HG03135 (cell line): ENCODE results near the gene SKOR1.
A peak's percentile ranks its signal among the peaks of the same experiment; 100 is the strongest.

ENCODE experiments used
- ATAC-seq: cut with Tn5 transposase; IDR thresholded peaks from one replicate; pipeline ENCODE4 v1.9.1; 2021; ENCODE audit warnings: mild to moderate bottlenecking, moderate library complexity; ENCODE audit not compliant: unreplicated experiment

Gene SKOR1, protein sequence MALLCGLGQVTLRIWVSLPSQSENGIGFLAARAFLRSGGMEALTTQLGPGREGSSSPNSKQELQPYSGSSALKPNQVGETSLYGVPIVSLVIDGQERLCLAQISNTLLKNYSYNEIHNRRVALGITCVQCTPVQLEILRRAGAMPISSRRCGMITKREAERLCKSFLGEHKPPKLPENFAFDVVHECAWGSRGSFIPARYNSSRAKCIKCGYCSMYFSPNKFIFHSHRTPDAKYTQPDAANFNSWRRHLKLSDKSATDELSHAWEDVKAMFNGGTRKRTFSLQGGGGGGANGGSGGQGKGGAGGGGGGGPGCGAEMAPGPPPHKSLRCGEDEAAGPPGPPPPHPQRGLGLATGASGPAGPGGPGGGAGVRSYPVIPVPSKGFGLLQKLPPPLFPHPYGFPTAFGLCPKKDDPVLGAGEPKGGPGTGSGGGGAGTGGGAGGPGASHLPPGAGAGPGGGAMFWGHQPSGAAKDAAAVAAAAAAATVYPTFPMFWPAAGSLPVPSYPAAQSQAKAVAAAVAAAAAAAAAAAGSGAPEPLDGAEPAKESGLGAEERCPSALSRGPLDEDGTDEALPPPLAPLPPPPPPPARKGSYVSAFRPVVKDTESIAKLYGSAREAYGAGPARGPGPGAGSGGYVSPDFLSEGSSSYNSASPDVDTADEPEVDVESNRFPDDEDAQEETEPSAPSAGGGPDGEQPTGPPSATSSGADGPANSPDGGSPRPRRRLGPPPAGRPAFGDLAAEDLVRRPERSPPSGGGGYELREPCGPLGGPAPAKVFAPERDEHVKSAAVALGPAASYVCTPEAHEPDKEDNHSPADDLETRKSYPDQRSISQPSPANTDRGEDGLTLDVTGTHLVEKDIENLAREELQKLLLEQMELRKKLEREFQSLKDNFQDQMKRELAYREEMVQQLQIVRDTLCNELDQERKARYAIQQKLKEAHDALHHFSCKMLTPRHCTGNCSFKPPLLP

GRCh38 chr15:67824976-67825880 lies at the start of gene SKOR1:
SKOR1 (plus strand) TSS chr15:67825509; CDS start chr15:67825603, 94 bp downstream.
- ATAC-seq: no peak

DNA sequence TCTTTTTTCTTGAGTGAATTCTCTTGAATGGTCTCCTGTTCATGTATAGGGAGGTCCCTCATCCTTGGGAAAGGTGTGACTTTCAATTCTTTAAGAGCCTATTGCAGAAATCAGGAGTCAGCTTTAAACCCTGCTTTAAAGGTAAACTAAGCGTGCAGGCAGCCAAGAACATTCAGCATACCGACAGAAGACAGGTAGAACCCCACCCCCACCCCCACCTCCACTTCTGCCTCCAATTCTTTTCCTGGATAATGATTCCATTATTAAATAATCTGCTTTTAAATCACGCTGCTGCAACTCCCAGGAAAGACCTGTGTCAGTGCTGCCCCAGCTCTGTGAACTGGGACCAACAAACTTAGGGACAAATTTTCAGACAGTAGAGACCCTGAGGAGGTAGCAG lies 49.3 kb upstream of the SKOR1 start:
- ATAC-seq: no peak

GRCh38 chr15:67776600-67776999 lies 48.7 kb upstream of the SKOR1 start:
- ATAC-seq: no peak

DNA sequence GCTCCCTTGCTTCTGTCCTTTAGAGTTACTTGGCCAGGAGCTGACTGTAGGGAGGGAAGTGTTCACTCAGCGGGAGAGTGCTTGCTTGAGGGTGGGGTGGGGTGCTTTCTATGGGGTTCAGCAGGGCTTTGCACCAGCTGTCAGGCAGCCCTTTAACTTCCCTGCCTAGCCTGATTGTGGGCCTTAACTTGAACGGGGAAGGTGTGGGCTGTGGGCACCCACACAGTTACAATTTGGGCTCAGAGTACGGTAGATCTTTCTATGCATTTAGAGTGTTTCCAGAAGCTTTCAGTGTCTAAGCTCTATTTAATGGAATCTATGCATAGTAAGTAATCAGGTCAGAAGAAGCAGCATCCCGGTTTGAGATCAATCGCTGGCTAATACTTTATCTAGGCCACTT lies 48.2 kb upstream of the SKOR1 start:
- ATAC-seq: no peak

DNA sequence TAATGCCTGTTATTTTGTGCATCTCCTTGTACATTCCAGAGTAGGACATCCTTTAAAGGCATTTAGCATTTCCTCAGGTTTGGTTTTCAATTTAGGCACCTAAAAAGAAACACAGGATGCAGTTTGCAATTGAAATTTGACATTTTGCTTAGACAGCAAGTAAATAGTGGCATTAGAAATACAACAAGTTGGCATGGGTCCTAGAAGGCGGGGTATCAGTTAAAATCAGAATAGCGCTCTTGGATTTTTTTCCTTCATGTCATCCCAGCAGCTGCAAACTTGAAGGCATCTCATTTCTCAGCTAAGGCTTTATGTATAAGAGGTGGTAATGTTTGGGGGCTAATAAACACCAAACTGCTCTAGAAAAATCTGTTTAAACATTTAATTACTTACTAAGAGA lies 47.5 kb upstream of the SKOR1 start:
- ATAC-seq: no peak

- ATAC-seq: no peak
These were observed 46.3 kb upstream of the SKOR1 start for GRCh38 chr15:67778968-67779548.

DNA sequence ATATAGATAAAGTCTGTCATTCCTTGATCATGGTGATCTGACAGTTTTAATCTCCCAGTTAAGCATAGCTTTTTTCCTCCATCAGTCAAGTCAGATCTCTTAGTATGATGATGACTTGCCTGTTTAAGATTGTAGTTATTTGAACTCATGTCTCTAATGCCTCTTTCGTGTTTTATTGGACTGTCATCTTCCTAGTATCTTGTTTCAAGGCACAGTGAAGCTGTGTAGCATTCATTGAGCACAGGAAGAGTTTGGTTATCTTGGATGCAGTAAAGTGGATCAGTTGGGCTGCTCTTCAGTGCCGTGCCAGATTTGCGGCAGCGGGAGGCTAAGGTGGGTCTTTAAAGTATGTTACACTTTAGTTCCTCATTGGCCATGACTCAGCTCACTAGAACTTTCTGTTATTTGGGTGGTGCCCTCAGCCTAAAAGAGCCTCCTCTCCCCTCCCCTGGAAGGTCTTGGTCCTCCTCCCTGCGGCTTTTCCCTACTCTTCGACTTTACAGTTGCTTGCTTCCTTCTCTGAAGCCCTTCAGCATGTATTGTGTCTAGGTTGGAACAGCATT lies 45.7 kb upstream of the SKOR1 start:
- no peak for ATAC-seq

GRCh38 chr15:67781061-67781460 lies 44.2 kb upstream of the SKOR1 start:
- no peak for ATAC-seq

GRCh38 chr15:67781907-67782690 lies 43.2 kb upstream of the SKOR1 start:
- no peak for ATAC-seq

DNA sequence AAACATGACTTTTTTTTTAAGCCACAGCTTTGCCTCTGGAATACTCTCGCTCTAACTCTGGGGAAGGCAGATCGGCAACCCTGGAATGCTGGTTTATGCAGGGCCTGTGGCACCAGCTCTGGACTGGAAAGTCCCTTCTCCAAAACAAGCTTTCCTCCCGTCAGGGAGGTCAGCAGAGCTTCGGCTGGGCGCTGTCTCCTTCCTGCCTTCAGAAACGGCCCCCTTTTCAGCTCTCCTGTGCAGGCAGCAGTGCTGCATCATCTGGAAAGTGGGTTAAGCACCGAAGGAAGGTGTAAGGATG lies 42.7 kb upstream of the SKOR1 start:
- no peak for ATAC-seq

DNA sequence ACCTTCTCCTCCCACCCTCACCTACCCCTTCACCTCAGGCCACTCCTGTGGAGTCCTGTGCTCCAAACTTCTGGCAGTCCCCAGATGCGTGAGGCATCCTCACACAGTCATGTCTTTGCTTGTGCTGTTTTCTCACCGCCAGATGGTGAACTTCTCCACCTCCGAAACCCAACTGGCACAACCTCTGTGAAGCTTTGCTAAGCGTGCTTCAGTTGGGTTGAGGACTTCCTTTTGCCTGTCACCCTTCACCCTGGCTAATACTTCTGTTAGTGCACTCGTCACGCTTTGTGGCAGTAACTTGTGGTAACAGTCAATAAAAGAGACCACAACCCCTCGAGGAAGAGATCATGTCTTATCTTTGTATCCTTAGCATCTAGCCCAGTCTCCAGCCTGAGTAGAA lies 42.0 kb upstream of the SKOR1 start:
- peak; percentile 64 for ATAC-seq

- peak; percentile 90 for ATAC-seq
These were observed 41.1 kb upstream of the SKOR1 start for GRCh38 chr15:67784090-67784781.

DNA sequence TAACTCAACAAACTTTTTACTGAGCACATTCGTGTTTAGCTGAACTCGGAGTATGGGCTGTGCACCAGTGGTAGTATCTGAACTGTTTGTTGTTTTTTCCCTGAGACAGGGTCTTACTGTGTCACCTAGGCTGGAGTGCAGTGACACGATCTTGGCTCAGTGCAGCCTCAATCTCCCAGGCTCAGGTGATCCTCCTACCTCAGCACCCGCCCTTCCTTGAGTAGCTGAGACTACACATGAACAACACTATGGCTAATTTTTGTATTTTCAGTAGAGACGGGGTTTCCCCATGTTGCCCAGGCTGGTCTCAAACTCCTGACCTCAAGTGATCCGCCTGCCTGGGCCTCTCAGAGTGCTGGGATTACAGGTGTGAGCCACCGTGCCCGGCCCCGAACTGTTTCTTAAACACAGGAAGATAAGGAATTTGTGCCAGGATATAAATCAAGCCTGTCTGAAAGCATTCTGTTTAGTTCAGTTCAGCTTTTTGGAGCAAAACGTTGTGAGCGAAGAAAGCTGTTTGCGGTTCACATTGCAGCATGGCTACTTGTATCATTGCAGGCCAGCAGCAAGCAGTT lies 40.4 kb upstream of the SKOR1 start:
- peak; percentile 14 for ATAC-seq

GRCh38 chr15:67785431-67785830 lies 39.9 kb upstream of the SKOR1 start:
- no peak for ATAC-seq

DNA sequence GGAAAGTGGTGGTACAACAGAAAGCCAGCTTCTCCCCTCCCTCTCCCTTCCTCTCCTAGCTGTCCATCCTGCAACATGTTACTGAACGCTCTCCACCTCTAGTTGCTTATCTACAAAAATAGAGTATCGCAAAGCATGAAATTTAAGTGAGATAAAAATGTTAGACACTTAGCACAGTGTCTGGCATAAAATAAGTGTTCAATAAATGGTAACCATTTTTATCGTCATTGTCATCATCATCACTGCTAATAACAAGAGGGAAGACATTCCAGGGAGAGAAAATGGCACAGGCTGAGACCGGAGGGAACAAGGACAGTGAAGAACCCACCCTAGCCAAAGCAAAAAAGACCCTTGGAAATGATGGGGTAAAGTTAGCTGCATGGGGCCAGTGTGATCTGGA lies 38.7 kb upstream of the SKOR1 start:
- no peak for ATAC-seq

DNA sequence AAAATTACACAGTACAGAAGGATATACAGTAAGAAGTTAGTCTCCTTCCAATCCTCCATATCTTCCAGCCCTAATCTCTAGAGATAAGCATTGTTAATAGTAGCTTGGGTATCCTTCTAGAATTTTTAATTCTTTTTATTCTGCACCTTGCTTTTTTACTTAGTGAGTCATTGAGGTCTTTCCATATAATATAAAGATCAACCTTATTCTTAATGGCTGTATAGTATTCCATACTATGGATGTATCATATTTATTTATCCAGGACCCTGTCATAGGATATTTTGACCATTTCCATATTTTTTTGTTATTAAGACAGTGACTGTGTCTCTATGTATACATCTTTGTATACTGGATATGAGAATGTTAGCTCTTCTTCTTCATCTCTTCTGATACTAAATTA lies 36.3 kb upstream of the SKOR1 start:
- ATAC-seq: no peak

DNA sequence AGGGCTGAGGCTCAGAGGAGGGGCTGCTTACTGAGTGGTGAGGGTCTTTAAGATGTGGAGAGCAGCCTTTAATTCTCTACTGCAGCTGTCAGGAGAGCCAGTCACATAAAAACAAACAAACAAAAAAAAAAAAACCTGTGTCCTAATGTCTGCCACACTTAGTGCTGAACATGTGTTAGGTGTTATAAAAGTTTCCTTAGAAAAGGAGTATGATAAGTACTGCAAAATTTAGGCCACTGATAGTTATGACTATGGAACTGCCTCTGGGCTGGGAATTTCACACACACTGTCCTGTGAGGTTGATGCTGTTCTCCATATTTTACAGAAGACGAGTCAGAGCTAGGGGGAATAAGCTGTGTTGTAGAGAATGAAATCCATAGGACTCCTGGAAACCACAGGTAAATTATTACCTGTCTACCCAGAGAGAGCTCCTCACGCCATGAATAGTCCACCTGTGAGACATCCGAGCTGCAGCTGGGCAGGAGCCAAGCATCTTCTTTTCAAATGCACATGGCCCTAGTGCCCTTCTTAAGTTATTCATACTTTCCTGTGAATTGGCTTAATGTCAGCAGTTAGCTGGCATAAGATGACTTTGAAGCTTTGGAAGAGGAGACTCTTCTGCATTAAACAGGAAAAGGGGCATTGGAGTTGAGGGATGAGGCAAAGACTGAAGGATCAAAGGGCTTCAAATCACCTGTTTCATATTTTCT lies 34.5 kb upstream of the SKOR1 start:
- ATAC-seq: no peak
